GM19455 (cell line): ENCODE results near the gene CRELD2.
"Not testable (repeated sequence)": the region's sequence is repeated elsewhere in the genome, so short reads cannot be mapped to it uniquely, and the experiment has no call there.

Source experiments
- ATAC-seq: cut with Tn5 transposase; IDR thresholded peaks from one replicate; pipeline ENCODE4 v1.9.1; 2021; ENCODE audit not compliant: unreplicated experiment

CRELD2 gene

GRCh38 chr22:49943405-49943765 lies 25.0 kb downstream of the CRELD2 start:
- no peak for ATAC-seq

- no peak for ATAC-seq
These were observed 25.5 kb downstream of the CRELD2 start for GRCh38 chr22:49943771-49944398.

- ATAC-seq: no peak
These were observed 26.0 kb downstream of the CRELD2 start for GRCh38 chr22:49944399-49944891.

- ATAC-seq: not testable (repeated sequence)
These were observed 26.8 kb downstream of the CRELD2 start for GRCh38 chr22:49945042-49945794.

GRCh38 chr22:49946612-49947295 lies 28.3 kb downstream of the CRELD2 start:
- no peak for ATAC-seq

- ATAC-seq: no peak
These were observed 28.8 kb downstream of the CRELD2 start for GRCh38 chr22:49947296-49947622.

GRCh38 chr22:49948116-49948957 lies 29.9 kb downstream of the CRELD2 start:
- ATAC-seq: no peak

- ATAC-seq: no peak
These were observed 30.8 kb downstream of the CRELD2 start for GRCh38 chr22:49948958-49949913.

- ATAC-seq: no peak
These were observed 31.5 kb downstream of the CRELD2 start for GRCh38 chr22:49949914-49950292.

GRCh38 chr22:49950396-49950994 lies 32.1 kb downstream of the CRELD2 start:
- no peak for ATAC-seq

- ATAC-seq: no peak
These were observed 32.7 kb downstream of the CRELD2 start for GRCh38 chr22:49951000-49951677.

- no peak for ATAC-seq
These were observed 33.2 kb downstream of the CRELD2 start for GRCh38 chr22:49951678-49951985.

- ATAC-seq: no peak
These were observed 33.8 kb downstream of the CRELD2 start for GRCh38 chr22:49951986-49952896.

GRCh38 chr22:49953027-49953679 lies 34.7 kb downstream of the CRELD2 start:
- ATAC-seq: no peak

- no peak for ATAC-seq
These were observed 35.4 kb downstream of the CRELD2 start for GRCh38 chr22:49953680-49954344.

GRCh38 chr22:49954354-49954753 lies 35.9 kb downstream of the CRELD2 start:
- ATAC-seq: no peak

- no peak for ATAC-seq
These were observed 36.7 kb downstream of the CRELD2 start for GRCh38 chr22:49954991-49955580.
